Testis (tissue), 2 donors: ENCODE data around the gene WAPL.
"Not testable (repeated sequence)": the region's sequence is repeated elsewhere in the genome, so short reads cannot be mapped to it uniquely, and the experiment has no call there.

Source experiments
- POLR2A ChIP-seq: fragments of 450-650 bp; IDR thresholded peaks from one replicate; pipeline ENCODE4 v1.6.1; 2017; ENCODE audit warnings: antibody characterized with exemption, mild to moderate bottlenecking, moderate library complexity
- TF ChIP-seq, protein P1 (sequence below), 3 experiments: fragments of 450-650 bp in 2 of 3; fragments of 200-600 bp in 1 of 3; sonication (generic) in 1 of 3; IDR thresholded peaks; one replicate each; pipeline ENCODE4 v1.5.1; 2016 to 2019; ENCODE audit warnings: antibody characterized with exemption in 3 of 3, mild to moderate bottlenecking in 2 of 3, moderate library complexity in 1 of 3

DNA sequence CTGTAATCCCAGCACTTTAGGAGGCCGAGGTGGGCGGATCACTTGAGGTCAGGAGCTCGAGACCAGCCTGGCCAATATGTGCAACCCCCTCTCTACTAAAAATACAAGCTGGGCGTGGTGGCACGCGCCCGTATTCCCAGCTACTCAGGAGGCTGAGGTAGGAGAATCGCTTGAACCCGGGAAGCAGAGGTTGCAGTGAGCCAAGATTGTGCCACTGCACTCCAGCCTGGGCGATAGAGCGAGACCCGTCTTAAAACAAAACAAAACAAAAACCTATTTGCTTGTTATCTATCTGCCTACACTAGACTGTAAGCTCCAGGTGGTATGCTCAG lies 132.5 kb downstream of the WAPL start:
- TF ChIP-seq, protein P1, sequence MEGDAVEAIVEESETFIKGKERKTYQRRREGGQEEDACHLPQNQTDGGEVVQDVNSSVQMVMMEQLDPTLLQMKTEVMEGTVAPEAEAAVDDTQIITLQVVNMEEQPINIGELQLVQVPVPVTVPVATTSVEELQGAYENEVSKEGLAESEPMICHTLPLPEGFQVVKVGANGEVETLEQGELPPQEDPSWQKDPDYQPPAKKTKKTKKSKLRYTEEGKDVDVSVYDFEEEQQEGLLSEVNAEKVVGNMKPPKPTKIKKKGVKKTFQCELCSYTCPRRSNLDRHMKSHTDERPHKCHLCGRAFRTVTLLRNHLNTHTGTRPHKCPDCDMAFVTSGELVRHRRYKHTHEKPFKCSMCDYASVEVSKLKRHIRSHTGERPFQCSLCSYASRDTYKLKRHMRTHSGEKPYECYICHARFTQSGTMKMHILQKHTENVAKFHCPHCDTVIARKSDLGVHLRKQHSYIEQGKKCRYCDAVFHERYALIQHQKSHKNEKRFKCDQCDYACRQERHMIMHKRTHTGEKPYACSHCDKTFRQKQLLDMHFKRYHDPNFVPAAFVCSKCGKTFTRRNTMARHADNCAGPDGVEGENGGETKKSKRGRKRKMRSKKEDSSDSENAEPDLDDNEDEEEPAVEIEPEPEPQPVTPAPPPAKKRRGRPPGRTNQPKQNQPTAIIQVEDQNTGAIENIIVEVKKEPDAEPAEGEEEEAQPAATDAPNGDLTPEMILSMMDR (IDR thresholded peaks at IDR 0.05), result not testable (repeated sequence)
- not testable (repeated sequence) for TF ChIP-seq POLR2A
